Body of pancreas (tissue), 4 donors: ENCODE results near the gene CTNND2.

Experiments
- CTCF ChIP-seq, 7 experiments: fragments of 450-650 bp in 4 of 7; fragments of 200-600 bp in 3 of 7; sonication (generic) in 3 of 7; IDR thresholded peaks; one replicate each; pipeline ENCODE4 v1.5.1; 2016 to 2019; ENCODE audit warnings: antibody characterized with exemption in 7 of 7
- POLR2A ChIP-seq, 3 donors: fragments of 450-650 bp; IDR thresholded peaks; one replicate each; pipeline ENCODE4 v1.6.1; 2016; ENCODE audit warnings: antibody characterized with exemption in 3 of 3, mild to moderate bottlenecking in 2 of 3

GRCh38 chr5:11234501-11234911, 669.7 kb downstream of the CTNND2 start:
- no peak for TF ChIP-seq CTCF (IDR thresholded peaks at IDR 0.05)
- TF ChIP-seq POLR2A (IDR thresholded peaks at IDR 0.05), result no peak
